HG03066 (cell line): ENCODE results near the gene KLHL29.

Experiments used
- ATAC-seq: cut with Tn5 transposase; IDR thresholded peaks from one replicate; pipeline ENCODE4 v1.9.1; 2021; ENCODE audit warnings: low read depth; ENCODE audit not compliant: unreplicated experiment

Gene KLHL29

DNA sequence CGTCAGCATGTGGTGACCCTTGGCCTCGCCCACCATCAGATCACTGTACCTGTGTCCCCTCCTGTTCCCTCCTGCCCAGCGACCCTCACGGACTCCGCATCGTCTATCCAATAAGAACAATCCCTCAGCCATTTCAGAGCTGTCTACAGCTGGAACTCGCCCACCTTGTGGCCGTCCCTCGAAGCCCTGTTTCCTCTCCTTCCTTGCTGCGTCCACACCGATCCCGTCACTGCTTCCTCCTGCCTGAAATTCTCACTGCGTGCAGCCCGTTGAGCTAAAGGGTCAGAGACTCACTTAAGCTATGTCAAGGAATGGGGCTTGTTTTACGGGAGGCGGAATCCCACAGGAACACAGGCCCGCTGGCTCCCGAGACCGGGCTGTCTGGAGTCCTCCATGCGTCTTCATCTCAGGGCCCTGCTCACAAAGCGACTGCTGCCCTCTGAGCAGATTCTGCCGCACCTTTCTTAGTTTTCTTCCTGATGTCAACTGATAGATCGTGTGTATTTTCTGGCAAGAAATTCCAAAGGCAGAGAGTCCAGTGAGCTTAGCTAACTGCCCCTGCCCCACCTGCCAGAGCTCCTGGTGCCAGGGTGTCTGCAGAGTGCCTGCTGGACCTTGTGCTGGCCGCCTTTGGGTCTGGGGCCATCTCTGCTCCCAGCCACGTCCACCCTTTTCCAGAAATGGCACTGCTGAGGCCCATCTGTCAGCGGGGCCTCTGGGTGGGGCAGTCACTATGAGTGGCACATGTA, 35.3 kb downstream of the KLHL29 start:
- no peak for ATAC-seq

DNA sequence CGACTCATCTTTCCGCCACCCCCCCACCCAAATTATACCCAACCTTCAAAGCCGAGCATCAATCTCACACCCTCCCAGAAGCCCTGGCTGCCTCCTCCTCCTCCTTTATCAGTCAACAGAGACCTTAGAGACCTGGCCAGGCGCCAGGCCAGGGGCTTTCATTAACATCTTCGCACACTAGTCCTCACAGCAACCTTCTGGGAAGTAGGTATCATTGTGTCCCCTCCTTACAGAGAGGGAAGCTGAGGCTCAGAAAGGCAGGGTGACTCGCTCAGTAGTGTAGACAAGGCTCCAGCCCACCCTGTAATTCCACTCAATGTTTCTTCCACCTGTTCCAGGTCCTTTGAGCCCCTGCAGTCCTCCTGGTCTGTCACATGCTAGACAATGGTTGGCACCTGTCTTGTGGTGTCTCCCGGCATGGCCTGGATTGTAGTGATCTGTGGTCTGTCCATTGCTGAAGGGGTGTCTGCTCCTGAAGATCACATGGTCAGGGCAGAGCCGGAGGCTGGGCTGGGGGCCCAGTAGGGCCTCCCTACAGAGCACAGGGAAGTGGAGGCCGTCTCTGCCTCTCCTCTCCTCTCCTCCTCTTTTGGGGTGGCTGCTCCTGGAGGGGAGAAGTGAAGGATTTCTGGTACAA, 36.0 kb downstream of the KLHL29 start:
- no peak for ATAC-seq

DNA sequence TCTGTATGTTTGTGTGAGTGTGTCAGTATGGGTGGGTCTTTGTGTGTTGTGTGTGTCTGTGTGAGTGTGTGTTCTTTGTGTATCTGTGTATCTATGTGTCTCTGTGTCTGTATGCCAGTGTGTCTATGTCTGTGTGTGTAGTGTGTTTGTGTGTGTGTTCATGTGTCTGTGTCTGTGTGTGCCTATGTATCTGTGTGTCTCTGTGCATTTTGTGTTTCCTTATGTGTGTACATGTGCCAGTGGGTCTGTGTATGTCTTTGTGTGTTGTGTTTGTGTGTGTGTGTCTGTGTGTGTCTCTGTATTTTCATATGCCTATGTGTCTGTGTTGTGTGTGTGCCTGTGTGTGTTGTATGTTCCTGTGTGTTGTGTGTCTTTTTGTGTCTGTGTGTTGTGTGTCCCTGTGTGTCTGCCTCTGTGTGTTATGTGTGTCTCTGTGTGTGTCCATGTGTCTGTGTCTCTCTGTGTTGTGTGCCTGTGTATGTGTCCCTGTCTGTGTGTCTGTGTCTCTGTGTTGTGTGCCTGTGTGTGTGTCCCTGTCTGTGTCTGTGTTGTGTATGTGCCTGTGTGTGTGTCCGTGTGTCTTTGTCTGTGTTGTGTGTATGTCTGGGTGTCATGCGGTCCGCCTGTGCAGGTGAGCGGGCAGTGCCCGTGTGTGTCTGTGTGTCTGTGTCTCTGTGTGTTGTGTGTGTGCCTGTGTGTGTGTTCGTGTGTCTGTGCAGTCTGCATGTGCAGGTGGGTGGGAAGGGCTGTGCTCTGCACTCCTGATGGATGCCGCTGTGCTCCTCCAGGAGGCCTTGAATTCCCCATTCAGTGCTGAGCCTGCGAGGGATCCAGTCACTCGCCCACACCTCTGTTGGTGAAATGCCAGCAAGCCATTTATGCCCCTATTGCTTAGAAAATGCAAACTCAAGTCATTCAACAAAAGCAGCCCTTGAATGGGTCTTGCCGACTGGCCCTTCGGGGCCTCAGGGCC, 37.4 kb downstream of the KLHL29 start:
- no peak for ATAC-seq

DNA sequence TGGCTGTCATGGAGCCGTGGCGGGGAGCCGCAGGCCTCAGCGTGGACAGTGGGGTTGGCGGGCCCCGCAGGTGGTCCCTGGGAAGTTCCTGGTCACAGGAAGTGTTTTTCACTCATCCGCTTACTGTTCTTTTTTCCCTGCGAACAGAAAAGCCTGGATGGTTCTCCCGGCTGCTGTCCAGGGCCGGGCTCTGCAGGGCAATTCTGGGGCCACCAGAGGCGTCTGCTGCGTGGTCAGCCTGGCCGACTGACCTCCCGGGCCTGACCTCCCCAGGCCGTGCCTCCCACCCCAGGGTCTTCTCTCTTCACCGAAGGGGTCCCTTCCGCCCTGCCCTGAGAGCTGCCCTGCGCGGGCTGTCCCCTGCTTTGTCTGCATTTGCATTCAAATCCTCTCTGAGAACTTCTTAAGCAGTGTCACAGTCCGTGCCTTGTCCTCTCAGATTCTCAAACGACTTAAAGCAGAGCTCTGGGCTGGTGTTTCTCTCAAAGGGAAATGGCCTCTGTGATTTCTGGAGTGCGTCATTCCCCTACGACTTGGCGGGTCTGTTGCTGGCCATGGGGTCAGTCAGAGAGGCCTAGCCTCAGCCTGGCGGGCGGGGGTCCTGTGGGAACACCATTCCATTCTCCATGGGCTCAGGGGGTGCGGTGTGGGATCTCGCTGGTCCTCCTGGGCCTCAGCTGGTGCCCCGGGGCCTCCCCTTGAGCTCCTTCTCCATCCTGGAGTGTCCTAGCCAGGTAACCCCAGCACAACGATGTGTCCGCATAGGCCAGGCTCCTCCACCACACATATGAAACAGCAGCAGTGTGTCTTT, 38.3 kb downstream of the KLHL29 start:
- no peak for ATAC-seq

DNA sequence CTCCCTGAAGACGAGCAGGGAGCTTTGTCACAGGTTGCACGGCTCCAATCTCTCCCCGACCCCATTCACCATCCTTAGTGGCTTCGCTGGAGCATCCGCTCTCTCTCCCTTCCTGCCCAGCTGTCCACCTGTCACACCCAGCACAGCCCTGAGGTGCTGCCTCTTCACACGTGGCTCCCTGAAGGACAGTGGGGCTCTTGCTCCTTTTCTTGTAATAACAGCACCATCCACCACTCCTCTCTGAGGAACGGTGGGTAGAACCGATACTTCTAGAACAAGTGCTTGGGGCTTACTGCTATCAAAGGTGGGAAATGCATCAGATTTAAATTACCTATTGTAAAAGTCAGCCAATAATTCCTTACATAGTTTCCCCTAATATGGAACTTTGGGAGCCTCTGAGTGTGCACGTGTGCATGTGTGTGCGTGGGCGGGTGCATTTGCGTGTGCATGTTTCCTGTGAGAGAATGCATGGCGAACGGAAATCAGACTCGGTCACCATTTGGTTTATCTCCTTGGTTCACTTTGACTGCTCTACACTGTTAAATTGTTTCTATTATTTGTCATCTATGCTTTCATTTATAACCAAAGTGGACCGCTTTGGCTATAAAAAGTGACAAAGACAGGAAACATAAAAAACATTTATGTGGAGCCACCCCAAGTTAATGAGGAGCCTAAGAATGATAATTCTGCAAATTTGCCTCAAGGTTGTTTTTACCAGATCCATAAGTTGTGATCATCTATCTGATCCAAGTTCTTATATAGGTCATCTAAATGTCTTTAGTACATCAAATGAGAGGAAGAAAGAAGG, 39.1 kb downstream of the KLHL29 start:
- no peak for ATAC-seq

DNA sequence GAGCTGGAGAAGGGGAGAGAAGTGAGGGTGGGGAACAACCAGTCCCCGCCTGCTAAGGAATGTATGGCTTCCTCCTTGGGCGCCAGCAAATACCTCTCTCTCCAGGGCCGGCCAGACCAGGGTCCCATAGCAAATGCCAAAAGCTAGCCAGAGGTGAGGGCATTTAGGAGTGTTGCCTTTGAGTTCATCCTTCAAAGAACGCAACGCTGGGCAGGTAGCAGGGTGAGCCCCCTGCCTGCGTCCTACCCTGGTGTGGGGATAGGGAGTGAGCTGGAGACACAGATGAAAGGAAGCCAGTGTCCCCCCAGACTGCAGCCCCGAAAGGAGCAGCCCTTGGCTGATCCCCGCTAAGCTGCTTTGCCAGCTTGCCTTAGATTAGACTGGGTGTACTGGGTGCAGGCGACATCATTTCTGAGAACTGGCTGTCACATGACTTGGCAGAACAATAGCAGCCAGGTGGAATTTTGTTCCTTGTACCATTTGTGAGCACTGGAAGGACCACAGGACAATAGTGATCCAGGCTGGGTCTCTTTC, 40.4 kb downstream of the KLHL29 start:
- ATAC-seq: no peak

DNA sequence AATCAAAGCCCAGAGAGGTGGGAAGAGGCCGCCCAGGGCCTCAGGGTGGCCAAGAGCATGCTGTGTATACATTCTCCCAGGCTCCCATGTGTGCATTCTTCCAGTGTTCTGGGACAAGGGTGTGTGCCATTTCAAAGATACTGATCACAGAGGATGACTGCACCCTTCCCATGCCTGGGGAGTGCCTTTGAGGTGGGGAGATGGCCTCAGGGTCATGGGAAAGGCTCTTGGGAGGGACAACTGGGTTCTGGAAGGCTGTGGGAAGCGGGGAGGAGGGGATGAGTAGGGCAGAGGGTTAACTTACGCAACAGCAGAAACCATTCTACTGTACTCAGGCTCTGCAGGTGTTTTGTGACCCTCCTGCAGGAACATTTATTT, 40.9 kb downstream of the KLHL29 start:
- no peak for ATAC-seq

DNA sequence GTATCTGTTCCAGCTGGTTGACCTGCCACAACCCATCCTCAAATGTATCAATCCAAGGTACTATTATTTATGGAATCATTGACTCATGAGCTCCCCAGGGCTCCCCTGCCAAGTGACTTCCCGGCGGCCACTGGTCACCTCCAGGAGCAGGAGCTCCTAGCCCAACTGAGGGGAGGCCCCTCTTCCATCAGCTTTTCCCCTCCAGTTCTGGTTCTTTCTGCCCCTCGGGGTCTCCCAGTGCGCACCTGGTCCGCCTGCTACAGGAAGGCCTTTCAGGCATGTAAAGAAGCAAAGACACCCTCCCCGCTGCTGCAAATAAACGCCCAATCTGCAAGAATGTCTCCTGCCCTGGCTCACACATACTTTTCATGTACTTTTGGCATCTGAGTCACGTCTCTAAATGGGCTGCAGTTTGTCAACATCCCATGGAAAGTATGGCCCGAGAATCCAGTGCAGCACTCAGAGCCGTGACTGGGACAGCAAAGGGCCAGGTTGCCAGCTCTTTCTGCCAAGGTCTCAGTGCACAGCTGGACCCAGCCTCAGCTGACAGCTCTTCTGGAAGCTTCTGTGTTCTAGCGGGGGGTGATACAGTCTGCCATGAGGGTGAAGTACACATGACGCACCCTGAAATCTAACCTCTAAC, 41.4 kb downstream of the KLHL29 start:
- no peak for ATAC-seq

DNA sequence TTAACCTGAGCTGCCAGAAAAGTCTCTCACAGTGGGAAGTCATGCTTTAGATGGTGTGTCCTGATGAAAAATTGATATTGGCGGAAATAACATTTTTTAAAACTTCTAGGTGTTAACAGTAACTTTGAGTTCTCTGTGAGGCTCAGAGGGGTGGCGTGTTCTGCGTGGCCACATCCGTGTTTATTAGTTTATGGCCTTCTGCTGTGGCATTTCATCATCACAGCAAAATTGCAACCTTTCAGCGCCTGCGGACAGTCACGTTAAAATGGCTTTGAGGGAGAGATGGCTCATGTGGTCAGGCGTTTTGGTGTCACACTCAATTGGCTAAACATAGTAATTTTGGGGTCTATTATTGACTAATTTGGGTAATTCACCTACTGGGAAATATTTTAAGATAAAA, 42.4 kb downstream of the KLHL29 start:
- no peak for ATAC-seq

DNA sequence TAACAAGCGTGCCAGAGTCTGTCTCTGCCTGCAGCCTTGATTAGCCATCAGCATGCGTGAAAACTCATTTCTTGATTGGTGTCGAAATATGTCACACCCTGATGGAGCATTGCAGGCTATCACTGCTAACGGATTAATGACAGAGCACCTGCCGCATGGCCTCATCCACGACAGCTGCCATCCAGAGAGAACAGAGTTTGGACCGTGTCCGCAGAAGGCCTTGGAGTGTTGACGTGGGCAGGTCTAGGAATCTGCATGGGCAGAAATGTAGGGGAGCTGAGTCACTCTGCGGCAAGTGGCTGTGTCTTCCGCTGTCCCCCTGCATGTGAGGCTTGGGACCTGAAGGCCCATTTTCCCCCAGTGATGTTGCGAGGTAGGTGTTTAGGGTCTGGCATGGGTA, 43.0 kb downstream of the KLHL29 start:
- no peak for ATAC-seq

DNA sequence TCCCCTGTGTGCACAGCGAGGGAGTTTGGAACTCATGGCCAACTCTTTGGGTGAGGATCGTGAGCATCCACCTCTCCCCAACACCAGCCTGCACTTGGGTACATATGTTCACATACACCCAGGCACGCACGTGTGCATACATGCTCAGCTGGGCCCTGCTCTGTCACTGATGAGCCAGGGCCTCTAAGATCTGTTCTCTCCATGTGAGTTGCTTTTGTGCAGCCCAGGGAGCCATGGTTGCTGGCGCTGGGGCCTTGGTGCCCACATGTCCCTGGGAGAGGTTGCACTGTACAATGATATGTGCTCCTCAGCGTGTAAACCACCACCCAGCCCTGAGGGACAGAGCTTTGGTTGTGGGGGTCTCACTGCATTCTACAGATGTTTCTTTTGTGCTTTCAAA, 44.1 kb downstream of the KLHL29 start:
- no peak for ATAC-seq

DNA sequence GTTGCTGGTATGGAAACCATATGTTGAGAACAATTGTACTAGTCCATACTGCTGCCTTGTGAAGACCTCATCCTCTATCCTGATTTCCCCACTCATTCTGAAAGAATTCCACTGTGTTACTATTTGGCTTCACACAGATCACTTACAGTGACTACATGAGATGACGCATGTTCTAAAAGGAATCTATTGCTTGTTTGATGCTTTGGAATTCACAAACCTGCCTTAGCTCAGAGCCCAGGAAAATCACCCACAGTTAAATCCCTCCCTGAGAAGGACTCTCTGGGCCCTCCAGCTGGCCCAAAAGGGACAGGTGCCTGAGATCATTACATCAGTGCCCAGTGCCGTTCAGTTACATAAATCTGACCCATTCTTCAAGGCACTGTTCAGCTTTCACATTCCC, 45.3 kb downstream of the KLHL29 start:
- ATAC-seq: no peak

DNA sequence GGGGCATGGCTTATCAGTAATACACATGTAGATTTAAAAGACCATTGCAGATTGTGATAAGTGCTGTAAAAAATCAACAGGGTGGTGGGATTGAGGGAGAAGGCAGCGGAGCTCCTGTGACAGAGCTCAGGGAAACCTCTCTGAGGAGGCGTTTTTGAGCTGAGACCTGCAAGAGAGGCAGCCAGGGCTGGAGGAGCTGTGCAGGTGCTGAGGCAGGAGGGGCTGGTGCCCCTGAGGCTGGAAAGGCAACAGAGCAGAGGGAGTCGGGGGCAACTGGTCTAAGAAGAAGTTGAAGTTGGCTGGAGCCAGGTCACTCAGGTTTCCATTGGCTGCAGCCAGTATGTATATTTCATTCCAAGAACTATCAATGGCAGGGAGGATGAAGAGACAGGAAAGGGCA, 47.6 kb downstream of the KLHL29 start:
- ATAC-seq: no peak

DNA sequence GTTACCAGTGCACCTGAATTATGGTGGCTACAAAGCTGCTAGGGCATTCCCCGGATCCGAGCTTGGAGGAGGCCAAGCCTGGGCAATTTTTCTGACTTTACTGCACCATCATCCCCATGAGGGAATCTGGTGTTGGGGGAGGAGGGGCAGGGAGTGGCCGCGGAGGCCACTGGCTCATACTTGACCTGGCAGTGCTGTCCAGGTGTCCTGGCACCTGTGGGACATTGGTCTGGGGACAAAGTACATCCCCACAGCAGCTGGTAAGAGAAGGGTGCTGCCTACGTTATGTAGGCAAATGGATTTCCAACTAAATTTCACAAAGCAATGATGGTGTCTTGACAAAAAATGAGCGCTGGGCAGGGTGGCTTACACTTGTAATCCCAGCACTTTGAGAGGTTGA, 48.3 kb downstream of the KLHL29 start:
- no peak for ATAC-seq

DNA sequence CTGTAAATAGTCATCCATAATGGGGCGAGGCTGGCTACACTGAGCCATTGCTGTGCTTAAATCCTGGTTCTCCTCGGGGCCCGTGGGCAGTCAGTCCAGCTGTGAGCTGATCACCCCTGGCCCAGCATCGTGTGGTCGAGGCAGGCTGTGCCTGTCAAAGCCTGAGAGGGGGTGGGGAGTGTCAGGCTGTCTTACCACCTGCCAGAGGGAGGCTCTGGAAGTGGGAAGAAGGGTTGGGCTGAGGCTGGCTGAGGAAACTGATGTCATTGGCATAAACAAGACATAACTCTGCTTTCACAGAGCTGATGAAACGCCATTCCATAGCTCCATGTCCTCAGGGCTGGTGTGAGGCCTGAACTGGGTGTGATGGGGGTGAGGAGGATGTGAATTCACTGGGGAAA, 49.7 kb downstream of the KLHL29 start:
- no peak for ATAC-seq

DNA sequence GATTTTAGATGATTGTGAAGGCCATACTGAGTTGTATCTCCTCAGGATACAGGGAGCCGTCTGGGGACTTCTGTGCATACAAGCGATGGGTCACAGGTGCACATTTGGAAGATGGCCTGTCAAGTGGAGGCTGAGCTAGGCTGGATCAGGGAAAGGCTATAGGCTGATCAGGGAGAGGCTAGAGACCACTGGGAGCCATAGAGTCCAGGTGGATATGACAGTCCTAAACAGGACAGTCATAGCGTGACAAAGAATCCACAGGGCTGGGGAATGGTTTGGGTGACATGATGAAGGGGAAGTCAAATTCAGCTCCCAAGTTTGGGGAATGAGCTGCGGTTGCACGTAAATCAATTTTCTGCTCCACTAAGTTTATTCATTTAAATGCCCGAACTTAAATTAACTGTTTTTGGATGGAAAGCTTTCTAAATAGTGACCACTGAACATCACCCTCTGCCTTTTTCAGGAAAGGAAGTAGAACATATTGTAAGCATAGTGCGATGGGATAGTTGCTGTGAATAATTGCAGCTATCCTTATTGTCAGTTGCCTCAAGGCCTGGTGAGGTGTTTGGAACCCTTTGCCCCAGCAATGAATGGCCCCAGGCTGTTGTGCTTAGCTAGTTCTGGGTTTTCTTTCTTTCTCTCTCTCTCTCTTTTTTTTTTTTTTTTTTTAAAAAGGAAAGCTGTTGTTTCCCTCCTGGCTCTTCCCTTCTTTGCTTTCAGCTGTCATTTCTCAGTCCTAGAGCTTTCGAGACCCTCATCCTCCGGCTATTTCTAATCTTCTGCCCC, 50.5 kb downstream of the KLHL29 start:
- no peak for ATAC-seq

DNA sequence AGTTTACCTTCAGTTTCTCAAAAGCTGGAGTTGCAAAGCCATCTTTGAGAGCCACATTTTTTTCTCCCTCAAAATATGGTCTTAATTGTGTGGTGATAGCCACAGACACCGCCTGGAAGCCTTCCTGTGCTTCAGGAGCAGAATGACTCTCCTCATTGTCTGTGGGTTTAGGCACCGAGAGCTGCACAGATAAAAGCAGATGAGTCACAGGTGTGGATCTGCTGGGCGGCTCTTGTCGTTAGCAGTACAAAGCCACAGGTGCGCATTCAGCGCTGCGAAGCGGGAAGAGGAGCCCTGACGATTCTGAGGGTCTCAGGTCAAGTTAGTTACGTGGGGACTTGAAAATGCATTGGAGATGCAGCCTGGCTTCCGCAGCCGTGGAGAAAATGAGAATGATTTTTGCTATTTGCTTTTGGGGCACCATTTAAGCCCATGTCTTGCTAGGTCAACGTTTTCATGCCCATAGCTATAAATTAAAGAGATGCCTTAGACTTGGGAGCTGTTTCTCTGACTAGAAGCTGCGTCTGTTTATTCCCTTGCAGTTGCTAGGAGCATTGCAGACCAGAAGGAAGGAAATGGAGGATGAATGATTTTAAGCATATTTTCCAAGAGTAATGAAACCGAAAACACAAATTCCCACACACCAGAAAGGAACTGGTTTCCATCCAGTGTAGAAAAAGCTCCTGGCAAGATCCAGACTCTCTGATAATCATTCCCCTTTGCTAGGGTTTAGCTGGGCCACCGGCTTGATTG, 51.5 kb downstream of the KLHL29 start:
- ATAC-seq: no peak

DNA sequence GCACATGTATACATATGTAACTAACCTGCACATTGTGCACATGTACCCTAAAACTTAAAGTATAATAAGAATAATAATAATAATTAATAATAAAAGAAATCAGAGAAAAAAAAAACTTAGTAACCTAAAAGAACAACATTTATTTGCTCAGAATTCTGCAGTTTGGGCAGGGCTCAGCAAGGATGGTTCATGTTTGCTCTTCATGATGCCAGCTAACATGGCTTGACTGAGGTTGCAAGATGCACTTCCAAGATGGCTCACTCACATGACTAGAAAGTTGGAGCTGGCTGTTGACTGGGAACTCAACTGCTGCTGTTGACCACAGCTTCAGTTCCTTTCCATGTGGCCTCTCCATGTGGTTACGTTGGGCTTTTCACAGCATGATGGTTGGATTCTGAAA, 56.4 kb downstream of the KLHL29 start:
- ATAC-seq: no peak
